CD4-positive, alpha-beta T cell (primary cell): ENCODE data around the gene CPAMD8. TPM values are rescaled to one million over a fixed set of nuclear protein-coding genes. Genes with fewer than 3 reads are reported as not detected.

ENCODE experiments used
- ATAC-seq: fragments of 200-7000 bp; cut with Tn5 transposase; one replicate; pipeline ENCODE4 v1.10.0; 2022; ENCODE audit warnings: mild to moderate bottlenecking; ENCODE audit not compliant: poor library complexity
- CTCF ChIA-PET: fragments of 350-600 bp; sonication (Branson Sonifier 250); formaldehyde crosslinking; loops from one replicate; lab custom pipeline; 2021; ENCODE audit warnings: antibody characterized with exemption, inconsistent platforms; lab: Charles Lee
- POLR2A ChIA-PET: fragments of 350-600 bp; sonication (Branson Sonifier 250); formaldehyde crosslinking; loops from one replicate; lab custom pipeline; 2021; ENCODE audit warnings: antibody characterized with exemption, inconsistent platforms; lab: Charles Lee
- DNase-seq, 14 experiments: peaks; one replicate each; pipeline ENCODE4 v3.0.0-alpha.2; 2013 to 2020; ENCODE audit warnings: mixed read lengths in 2 of 14
- H3K27ac ChIP-seq, 2 donors: one replicate each; pipeline versions ENCODE4 v1.5.1 to v1.7.0; 2013; ENCODE audit warnings: low read length in 2 of 2, low read depth in 1 of 2, mild to moderate bottlenecking in 1 of 2
- H3K27me3 ChIP-seq, 2 experiments: 1 replicate in 1 of 2; 2 replicates in 1 of 2; pipeline versions ENCODE4 v1.6.1 to v1.7.0; 2013; ENCODE audit warnings: low read length in 2 of 2, control low read depth in 1 of 2, mild to moderate bottlenecking in 1 of 2, moderate library complexity in 1 of 2; ENCODE audit not compliant: insufficient read depth in 2 of 2, control insufficient read depth in 1 of 2
- H3K36me3 ChIP-seq: one replicate; pipeline ENCODE4 v1.6.1; 2013; ENCODE audit warnings: low read length, control low read depth; ENCODE audit not compliant: insufficient read depth
- H3K4me1 ChIP-seq: one replicate; pipeline ENCODE4 v1.6.1; 2013; ENCODE audit warnings: low read length, control low read depth; ENCODE audit not compliant: insufficient read depth
- H3K4me3 ChIP-seq: one replicate; pipeline ENCODE4 v1.5.1; 2013; ENCODE audit warnings: mild to moderate bottlenecking, low read length, moderate library complexity
- H3K9me3 ChIP-seq, 2 experiments: 1 replicate in 1 of 2; 2 replicates in 1 of 2; pipeline versions ENCODE4 v1.6.1 to v1.7.0; 2013; ENCODE audit warnings: low read length in 2 of 2, mild to moderate bottlenecking in 2 of 2, control low read depth in 1 of 2, moderate library complexity in 1 of 2; ENCODE audit not compliant: control insufficient read depth in 1 of 2, insufficient read depth in 1 of 2
- H3K27ac Mint-ChIP-seq: one replicate; pipeline ENCODE4 v1.8.0; 2020; ENCODE audit warnings: mixed read lengths
- H3K27me3 Mint-ChIP-seq: one replicate; pipeline ENCODE4 v1.8.0; 2021; ENCODE audit warnings: mixed read lengths
- H3K36me3 Mint-ChIP-seq: one replicate; pipeline ENCODE4 v1.8.0; 2021; ENCODE audit warnings: low read depth, mixed read lengths
- H3K4me1 Mint-ChIP-seq: one replicate; pipeline ENCODE4 v1.8.0; 2021; ENCODE audit warnings: low read depth, mixed read lengths
- H3K4me3 Mint-ChIP-seq: one replicate; pipeline ENCODE4 v1.8.0; 2020; ENCODE audit warnings: mild to moderate bottlenecking, mixed read lengths
- H3K9me3 Mint-ChIP-seq: one replicate; pipeline ENCODE4 v1.8.0; 2020; ENCODE audit warnings: mixed read lengths
- intact Hi-C, 2 experiments: fragments of 100-400 bp; cut with DNase I in 1 of 2; cut with micrococcal nuclease in 1 of 2; formaldehyde crosslinking; loops; one replicate each; pipeline versions ENCODE4 v1.15.1 to v1.9.0; 2023 to 2025; cut with DNase I, micrococcal nuclease
- total RNA-seq, 174 experiments: library from RNA in 2 of 174; stranded (reverse) in 2 of 174; gene quantifications; one replicate each; pipeline ENCODE4 v1.2.3 and lab custom pipeline; 2021 to 2026
- TF ChIP-seq, protein P1 (sequence below): fragments of 200-600 bp; IDR thresholded peaks from one replicate; pipeline ENCODE4 v1.8.0; 2022; ENCODE audit warnings: antibody characterized with exemption, mild to moderate bottlenecking

The CPAMD8 gene
- total RNA-seq, 2 experiments from 2014 or later: 0.05 to 0.34 TPM

DNA sequence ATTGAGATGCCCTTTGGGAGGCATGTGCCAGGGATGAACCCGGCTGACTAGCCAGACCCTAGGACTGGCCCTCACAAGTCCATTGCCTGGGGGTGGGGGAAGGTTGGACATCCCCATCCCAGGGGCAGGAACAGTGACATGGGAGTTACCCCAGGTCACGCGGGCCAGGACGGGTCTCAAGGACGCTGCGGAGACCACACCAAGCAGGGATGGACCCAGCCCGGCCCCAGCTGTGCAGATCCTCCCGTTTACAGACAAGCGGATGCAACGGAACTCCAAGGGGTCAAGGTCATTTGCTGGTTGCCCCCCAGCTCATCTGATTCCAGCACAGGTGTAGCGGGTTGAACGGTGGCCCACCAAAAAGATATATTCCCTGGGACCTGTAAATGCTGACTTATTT is 117.9 kb downstream of the CPAMD8 start:
- H3K27me3 Mint-ChIP-seq: peaks cover 6% of the 10 kb centered on the region
- H3K9me3 Mint-ChIP-seq: peaks cover 12% of the 10 kb centered on the region
- H3K4me1 Mint-ChIP-seq: no peaks in the 10 kb centered on the region
- intact Hi-C loops: no loop called here
- ATAC-seq: no peak
- H3K27ac ChIP-seq: no peak overlapping the region
- no peaks in the 10 kb centered on the region for H3K27me3 ChIP-seq
- no peak for DNase-seq
- H3K27ac Mint-ChIP-seq: no peak overlapping the region
- no peak overlapping the region for H3K4me3 Mint-ChIP-seq
- ChIA-PET CTCF (interaction anchor here (0.5 kb wide), 1 partner anchor 137 kb away, joined by 3 read pairs; no protein-coding TSS in a partner anchor), POLR2A (no interaction called here)
- peaks cover 15 to 21% of the 10 kb centered on the region in 2 experiments for H3K9me3 ChIP-seq
- no peak overlapping the region for H3K4me3 ChIP-seq
- no peaks in the 10 kb centered on the region for H3K4me1 ChIP-seq
- TF ChIP-seq, protein P1, sequence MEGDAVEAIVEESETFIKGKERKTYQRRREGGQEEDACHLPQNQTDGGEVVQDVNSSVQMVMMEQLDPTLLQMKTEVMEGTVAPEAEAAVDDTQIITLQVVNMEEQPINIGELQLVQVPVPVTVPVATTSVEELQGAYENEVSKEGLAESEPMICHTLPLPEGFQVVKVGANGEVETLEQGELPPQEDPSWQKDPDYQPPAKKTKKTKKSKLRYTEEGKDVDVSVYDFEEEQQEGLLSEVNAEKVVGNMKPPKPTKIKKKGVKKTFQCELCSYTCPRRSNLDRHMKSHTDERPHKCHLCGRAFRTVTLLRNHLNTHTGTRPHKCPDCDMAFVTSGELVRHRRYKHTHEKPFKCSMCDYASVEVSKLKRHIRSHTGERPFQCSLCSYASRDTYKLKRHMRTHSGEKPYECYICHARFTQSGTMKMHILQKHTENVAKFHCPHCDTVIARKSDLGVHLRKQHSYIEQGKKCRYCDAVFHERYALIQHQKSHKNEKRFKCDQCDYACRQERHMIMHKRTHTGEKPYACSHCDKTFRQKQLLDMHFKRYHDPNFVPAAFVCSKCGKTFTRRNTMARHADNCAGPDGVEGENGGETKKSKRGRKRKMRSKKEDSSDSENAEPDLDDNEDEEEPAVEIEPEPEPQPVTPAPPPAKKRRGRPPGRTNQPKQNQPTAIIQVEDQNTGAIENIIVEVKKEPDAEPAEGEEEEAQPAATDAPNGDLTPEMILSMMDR: no peak
- H3K36me3 ChIP-seq: no peaks in the 10 kb centered on the region
- H3K36me3 Mint-ChIP-seq: no peaks in the 10 kb centered on the region

DNA sequence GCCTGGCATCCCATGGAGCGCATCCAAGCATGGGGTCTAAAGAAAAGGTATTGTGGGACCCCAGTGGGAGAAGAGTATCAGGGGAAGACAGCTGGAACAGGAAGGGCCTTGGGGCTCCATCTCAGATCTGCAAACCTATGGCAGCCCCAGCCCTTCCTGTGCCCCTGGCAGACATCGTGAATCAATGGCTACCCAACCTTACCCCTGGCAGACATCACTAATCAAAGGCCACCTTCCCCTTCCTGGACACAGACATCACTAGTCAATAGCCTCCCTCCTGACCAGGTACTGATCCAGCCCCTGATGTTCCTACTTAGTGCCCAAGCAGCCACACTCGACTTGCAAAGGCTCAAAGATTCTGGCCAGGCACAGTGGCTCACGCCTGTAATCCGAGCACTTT is 122.0 kb downstream of the CPAMD8 start:
- DNase-seq (peak in 1 of 14 experiments; percentile 1), ATAC-seq (no peak)
- H3K27me3 ChIP-seq: no peaks in the 10 kb centered on the region
- ChIA-PET CTCF (no interaction called here), POLR2A (no interaction called here)
- no peak overlapping the region for H3K4me3 ChIP-seq
- no peaks in the 10 kb centered on the region for H3K36me3 ChIP-seq
- H3K4me1 ChIP-seq: peaks cover 5% of the 10 kb centered on the region
- no peaks in the 10 kb centered on the region for H3K36me3 Mint-ChIP-seq
- H3K9me3 Mint-ChIP-seq: no peaks in the 10 kb centered on the region
- no peaks in the 10 kb centered on the region for H3K4me1 Mint-ChIP-seq
- no peak overlapping the region for H3K4me3 Mint-ChIP-seq
- H3K27me3 Mint-ChIP-seq: peaks cover 7% of the 10 kb centered on the region
- intact Hi-C loops: no loop called here
- no peak overlapping the region for H3K27ac ChIP-seq
- peaks cover 0 to 7% of the 10 kb centered on the region in 2 experiments for H3K9me3 ChIP-seq
- TF ChIP-seq, protein P1: no peak
- H3K27ac Mint-ChIP-seq: no peak overlapping the region

DNA sequence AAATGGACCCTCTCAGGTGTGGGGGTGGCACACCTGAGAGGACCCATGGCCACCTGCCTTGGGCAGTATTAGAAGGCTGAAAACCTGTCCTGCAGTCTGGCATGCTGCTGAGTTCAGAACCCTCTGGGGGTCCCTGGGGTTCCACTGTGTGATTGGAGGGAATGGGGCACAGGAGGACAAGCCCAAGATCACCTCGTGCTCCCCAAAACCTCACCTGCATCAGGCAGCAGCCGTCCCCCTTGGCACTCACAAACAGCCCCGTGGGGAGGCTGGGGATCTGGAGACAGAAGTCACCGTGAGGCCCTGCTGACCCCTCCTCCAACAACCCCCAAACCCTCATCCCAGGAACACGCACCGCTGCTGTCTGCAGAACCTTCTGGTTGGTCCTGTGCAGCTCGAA is 123.3 kb downstream of the CPAMD8 start:
- no peak for ATAC-seq
- Mint-ChIP-seq H3K36me3 (no peaks in the 10 kb centered on the region), H3K27me3 (peaks cover 13% of the 10 kb centered on the region), H3K9me3 (no peaks in the 10 kb centered on the region), H3K27ac (no peak overlapping the region), H3K4me1 (peaks cover 6% of the 10 kb centered on the region), H3K4me3 (no peak overlapping the region)
- H3K9me3 ChIP-seq: peaks cover 0 to 7% of the 10 kb centered on the region in 2 experiments
- ChIA-PET POLR2A (no interaction called here), CTCF (no interaction called here)
- peaks cover 12% of the 10 kb centered on the region for H3K4me1 ChIP-seq
- intact Hi-C loops: no loop called here
- no peaks in the 10 kb centered on the region for H3K27me3 ChIP-seq
- peak in 1 of 14 experiments; percentile 8 for DNase-seq
- no peaks in the 10 kb centered on the region for H3K36me3 ChIP-seq
- no peak overlapping the region for H3K27ac ChIP-seq
- TF ChIP-seq, protein P1: no peak
- H3K4me3 ChIP-seq: no peak overlapping the region
